Sigmoid colon (tissue), 7 donors: Measurements from ENCODE around the gene LMO3. TPM values are rescaled to one million over a fixed set of nuclear protein-coding genes. Genes with fewer than 3 reads are reported as not detected.
A peak's percentile ranks its signal among the peaks of the same experiment; 100 is the strongest.

Source experiments
- DNase-seq: peaks from one replicate; pipeline ENCODE4 v3.0.0-alpha.2; 2019
- H3K27ac ChIP-seq, 4 donors: fragments of 200-600 bp; sonication (generic); one replicate each; pipeline ENCODE4 v1.5.1; 2016 to 2019; ENCODE audit warnings: mild to moderate bottlenecking in 1 of 4
- H3K27me3 ChIP-seq, 3 donors: fragments of 200-600 bp; sonication (generic); one replicate each; pipeline ENCODE4 v1.5.1; 2019; ENCODE audit warnings: mild to moderate bottlenecking in 1 of 3
- H3K36me3 ChIP-seq, 4 donors: fragments of 200-600 bp; sonication (generic); one replicate each; pipeline ENCODE4 v1.5.1; 2016 to 2019
- H3K4me1 ChIP-seq, 4 donors: fragments of 200-600 bp; sonication (generic); one replicate each; pipeline ENCODE4 v1.5.1; 2017 to 2019
- H3K4me3 ChIP-seq, 4 donors: fragments of 200-600 bp; sonication (generic); one replicate each; pipeline ENCODE4 v1.5.1; 2017 to 2019; ENCODE audit warnings: mild to moderate bottlenecking in 2 of 4, moderate library complexity in 1 of 4
- H3K9me3 ChIP-seq, 4 donors: fragments of 200-600 bp in 3 of 4; sonication (generic) in 3 of 4; one replicate each; pipeline versions ENCODE4 v1.5.1 to v1.6.1; 2013 to 2019
- CTCF ChIP-seq, 4 experiments: fragments of 450-650 bp in 3 of 4; fragments of 200-600 bp in 1 of 4; IDR thresholded peaks; one replicate each; pipeline ENCODE4 v1.5.1; 2016 to 2019; ENCODE audit warnings: antibody characterized with exemption in 4 of 4, mild to moderate bottlenecking in 3 of 4, moderate library complexity in 2 of 4
- EP300 ChIP-seq, 4 donors: sonication (generic); formaldehyde crosslinking; IDR thresholded peaks; one replicate each; pipeline ENCODE4 v1.6.1; 2017; ENCODE audit warnings: antibody characterized with exemption in 4 of 4
- POLR2A ChIP-seq, 2 donors: fragments of 450-650 bp; IDR thresholded peaks; one replicate each; pipeline ENCODE4 v1.6.1; 2016; ENCODE audit warnings: antibody characterized with exemption in 2 of 2, mild to moderate bottlenecking in 2 of 2, moderate library complexity in 2 of 2
- POLR2AphosphoS5 ChIP-seq, 4 donors: sonication (generic); formaldehyde crosslinking; IDR thresholded peaks; one replicate each; pipeline ENCODE4 v1.6.1; 2017; ENCODE audit warnings: antibody characterized with exemption in 4 of 4
- WGBS, 2 donors: extraction: QIAGEN DNeasy Blood & Tissue Kit; methylation state at CpG; one replicate each; pipeline ENCODE4 v1.1.7; 2013; 5-methylcytosine and 5-hydroxymethylcytosine counted together
- intact Hi-C: fragments of 100-400 bp; cut with DNase I; formaldehyde crosslinking; loops from one replicate; pipeline ENCODE4 v1.15.1; 2023
- polyA plus RNA-seq, 3 donors: library from polyadenylated mRNA; stranded (reverse); fragments of 200-250 nt; gene quantifications; one replicate each; pipeline ENCODE4 v1.2.3, GENCODE V29; 2013
- total RNA-seq, 4 donors: library from RNA; depleted of rRNA; stranded (reverse); fragments of >200 nt; gene quantifications; one replicate each; pipeline ENCODE4 v1.1.0, GENCODE V29; 2016
- donor health status: healthy with polysubstance abuse.
- donor health status: Bipolar disorder and iron deficiency.
- donor health status: healthy.

LMO3 gene
- total and polyA plus RNA-seq, 7 donors, result 0.46 to 403 (median 228) TPM

- no peak overlapping the region for H3K4me3 ChIP-seq
- H3K36me3 ChIP-seq, result no peaks in the 10 kb centered on the region
- peaks cover 0 to 13% (median 0%) of the 10 kb centered on the region in 4 donors for H3K4me1 ChIP-seq
- H3K27ac ChIP-seq, result no peak overlapping the region
- H3K9me3 ChIP-seq, result no peaks in the 10 kb centered on the region
- no peak for DNase-seq
- TF ChIP-seq CTCF (IDR thresholded peaks at IDR 0.05) (no peak), POLR2A (IDR thresholded peaks at IDR 0.05) (no peak), POLR2AphosphoS5 (IDR thresholded peaks at IDR 0.05) (no peak), EP300 (IDR thresholded peaks at IDR 0.05) (no peak)
- no peaks in the 10 kb centered on the region for H3K27me3 ChIP-seq
- intact Hi-C loops, result loop anchor here (10.0 kb wide), 1 partner anchor 1845 kb away; a partner anchor contains a TSS
Measured at GRCh38 chr12:16619537-16619936, 13.6 kb upstream of the LMO3 start.

- peaks cover 0 to 22% (median 9%) of the 10 kb centered on the region in 4 donors for H3K4me1 ChIP-seq
- 58 to 77% methylated on average over 1 of the region's 1 CpG for WGBS, 2 donors
- H3K27ac ChIP-seq, result no peak overlapping the region
- no peak overlapping the region for H3K4me3 ChIP-seq
- DNase-seq, result no peak
- H3K36me3 ChIP-seq, result no peaks in the 10 kb centered on the region
- H3K9me3 ChIP-seq, result no peaks in the 10 kb centered on the region
- intact Hi-C loops, result loop anchor here (10.0 kb wide), 1 partner anchor 1843 kb away; a partner anchor contains a TSS
- no peak for TF ChIP-seq EP300 (IDR thresholded peaks at IDR 0.05)
- no peak for TF ChIP-seq POLR2AphosphoS5 (IDR thresholded peaks at IDR 0.05)
- TF ChIP-seq CTCF (IDR thresholded peaks at IDR 0.05), result no peak
- no peak for TF ChIP-seq POLR2A (IDR thresholded peaks at IDR 0.05)
- H3K27me3 ChIP-seq, result no peaks in the 10 kb centered on the region
Measured at GRCh38 chr12:16618256-16618655, 12.3 kb upstream of the LMO3 start.

- peak overlapping the region in 3 of 4 donors; percentile 50 to 67 (median 61) for H3K4me3 ChIP-seq
- no peaks in the 10 kb centered on the region for H3K9me3 ChIP-seq
- no peaks in the 10 kb centered on the region for H3K36me3 ChIP-seq
- intact Hi-C loops, result loop anchor here (5.0 to 10.0 kb wide), 2 partner anchors 86 to 1838 kb away; a partner anchor contains a TSS
- no peak for TF ChIP-seq CTCF (IDR thresholded peaks at IDR 0.05)
- peak in 3 of 4 donors; percentile 28 to 48 (median 37) for TF ChIP-seq EP300 (IDR thresholded peaks at IDR 0.05)
- no peak for TF ChIP-seq POLR2A (IDR thresholded peaks at IDR 0.05)
- TF ChIP-seq POLR2AphosphoS5 (IDR thresholded peaks at IDR 0.05), result peak; percentile 44 to 70 (median 63)
- DNase-seq, result no peak
- no peaks in the 10 kb centered on the region for H3K27me3 ChIP-seq
- peaks cover 0 to 25% (median 15%) of the 10 kb centered on the region in 4 donors for H3K4me1 ChIP-seq
- peak overlapping the region; percentile 84 to 91 (median 84) for H3K27ac ChIP-seq
Measured at GRCh38 chr12:16613199-16613598, 7.2 kb upstream of the LMO3 start.

- Histone ChIP-seq H3K4me1 (peaks cover 0 to 25% (median 15%) of the 10 kb centered on the region in 4 donors), H3K36me3 (no peaks in the 10 kb centered on the region), H3K27ac (peak overlapping the region; percentile 84 to 91 (median 84)), H3K27me3 (no peaks in the 10 kb centered on the region), H3K9me3 (no peaks in the 10 kb centered on the region), H3K4me3 (peak overlapping the region in 3 of 4 donors; percentile 50 to 67 (median 61))
- intact Hi-C loops, result loop anchor here (5.0 to 10.0 kb wide), 2 partner anchors 85 to 1838 kb away; a partner anchor contains a TSS
- TF ChIP-seq EP300 (IDR thresholded peaks at IDR 0.05) (no peak), CTCF (IDR thresholded peaks at IDR 0.05) (no peak), POLR2AphosphoS5 (IDR thresholded peaks at IDR 0.05) (no peak), POLR2A (IDR thresholded peaks at IDR 0.05) (no peak)
- no peak for DNase-seq
Measured at GRCh38 chr12:16612647-16613046, 6.7 kb upstream of the LMO3 start.

- no peaks in the 10 kb centered on the region for H3K36me3 ChIP-seq
- H3K9me3 ChIP-seq, result no peaks in the 10 kb centered on the region
- 43 to 63% methylated on average over 2 of the region's 2 CpGs for WGBS, 2 donors
- intact Hi-C loops, result loop anchor here (5.0 to 10.0 kb wide), 2 partner anchors 84 to 1836 kb away; a partner anchor contains a TSS
- H3K27ac ChIP-seq, result peak overlapping the region; percentile 84 to 91 (median 84)
- H3K27me3 ChIP-seq, result no peaks in the 10 kb centered on the region
- TF ChIP-seq POLR2AphosphoS5 (IDR thresholded peaks at IDR 0.05) (peak in 1 of 4 donors; percentile 37), EP300 (IDR thresholded peaks at IDR 0.05) (no peak)
- peaks cover 0 to 25% (median 15%) of the 10 kb centered on the region in 4 donors for H3K4me1 ChIP-seq
- DNase-seq, result no peak
- H3K4me3 ChIP-seq, result peak overlapping the region; percentile 5 to 67 (median 56)
Measured at GRCh38 chr12:16611146-16611545, 5.2 kb upstream of the LMO3 start.
